ENCODE data around the gene MTX3.

MTX3 gene, protein sequence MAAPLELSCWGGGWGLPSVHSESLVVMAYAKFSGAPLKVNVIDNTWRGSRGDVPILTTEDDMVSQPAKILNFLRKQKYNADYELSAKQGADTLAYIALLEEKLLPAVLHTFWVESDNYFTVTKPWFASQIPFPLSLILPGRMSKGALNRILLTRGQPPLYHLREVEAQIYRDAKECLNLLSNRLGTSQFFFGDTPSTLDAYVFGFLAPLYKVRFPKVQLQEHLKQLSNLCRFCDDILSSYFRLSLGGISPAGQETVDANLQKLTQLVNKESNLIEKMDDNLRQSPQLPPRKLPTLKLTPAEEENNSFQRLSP

DNA sequence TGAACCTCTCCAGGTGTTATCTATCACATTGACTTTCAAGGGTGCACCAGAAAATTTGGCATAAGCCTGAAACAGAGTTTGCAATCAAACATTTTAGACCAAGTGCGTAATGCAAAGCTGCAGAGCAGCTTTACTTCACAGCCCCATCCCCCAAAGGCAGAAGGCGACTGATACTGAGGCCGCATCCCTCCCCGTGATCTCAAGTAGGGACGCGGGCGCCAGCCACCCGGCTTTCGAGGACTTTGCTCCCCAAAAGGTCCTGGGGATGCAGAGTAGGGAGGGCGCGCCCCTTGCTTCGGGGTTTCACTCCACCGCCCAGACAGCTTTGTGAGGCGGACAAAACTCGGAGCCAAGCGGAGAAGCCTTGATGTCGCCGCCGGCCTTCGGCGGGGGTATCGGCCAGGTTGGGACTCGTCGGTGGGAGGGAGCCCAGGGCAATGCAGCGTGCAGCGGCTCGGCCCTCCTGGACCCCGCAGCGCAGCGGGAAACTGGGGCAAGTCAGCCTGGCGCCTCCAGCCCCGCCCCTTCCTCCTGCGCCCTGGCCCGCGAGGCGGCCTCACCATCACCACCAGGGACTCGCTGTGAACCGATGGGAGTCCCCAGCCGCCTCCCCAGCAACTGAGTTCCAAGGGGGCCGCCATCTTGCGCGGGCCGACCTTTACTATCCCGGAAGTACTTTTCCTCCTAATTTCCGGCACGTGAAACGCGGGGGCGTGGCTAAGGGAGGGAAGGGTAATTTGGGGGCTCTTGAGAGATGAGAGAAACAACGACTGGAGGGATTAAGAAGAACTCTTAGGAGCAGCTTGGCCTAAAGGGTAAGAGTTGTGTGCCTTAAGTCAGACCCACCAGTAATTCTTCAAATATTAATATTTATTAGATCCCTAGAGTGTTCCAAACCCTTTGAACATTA, at the start of gene MTX3:
MTX3 (minus strand) TSS at position 665 of the 910 bp plus-strand sequence; CDS start at position 641, 24 bp downstream.
- peak; percentile 73 for DNase-seq (ENCODE audit: low read depth)

DNA sequence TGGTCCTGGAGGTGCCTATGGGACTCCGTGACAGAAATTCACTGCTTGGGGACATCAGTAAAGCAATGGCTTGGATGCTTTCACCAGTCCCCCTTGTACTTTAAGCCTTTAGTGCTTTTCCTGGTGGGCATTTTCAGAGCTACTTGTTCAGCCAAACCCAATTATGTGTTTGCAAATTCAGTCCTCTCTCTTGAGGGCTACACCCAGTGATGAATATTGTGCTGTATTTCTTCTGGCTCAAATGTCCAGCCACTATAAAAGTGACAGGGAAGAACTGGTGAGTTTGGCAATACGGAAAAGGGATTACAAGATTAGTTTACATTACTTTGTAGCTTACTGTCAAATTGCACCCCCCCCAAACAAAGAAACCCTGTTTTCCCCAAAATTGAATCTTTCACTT, 48.6 kb upstream of the MTX3 start:
- no peak for DNase-seq (ENCODE audit: low read depth)

DNA sequence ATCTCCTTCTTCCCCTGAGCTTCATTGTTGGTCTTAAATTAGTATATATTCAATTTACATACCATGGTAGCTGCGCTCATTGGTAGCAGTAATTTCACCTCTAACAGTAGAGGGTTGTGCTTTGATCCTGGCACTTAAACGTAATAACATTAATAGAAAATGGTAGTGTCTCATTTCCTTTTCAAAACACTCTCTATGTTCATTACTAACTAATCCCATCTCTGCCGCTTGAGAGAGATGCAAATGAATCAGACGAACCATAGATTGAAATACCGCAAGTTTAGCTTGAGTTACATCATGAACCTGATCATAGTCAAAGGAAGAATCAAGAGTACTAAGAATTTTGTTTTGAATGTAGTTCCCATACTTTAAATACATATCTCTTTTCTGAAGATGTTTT, 46.3 kb upstream of the MTX3 start:
- DNase-seq (ENCODE audit: low read depth): no peak

DNA sequence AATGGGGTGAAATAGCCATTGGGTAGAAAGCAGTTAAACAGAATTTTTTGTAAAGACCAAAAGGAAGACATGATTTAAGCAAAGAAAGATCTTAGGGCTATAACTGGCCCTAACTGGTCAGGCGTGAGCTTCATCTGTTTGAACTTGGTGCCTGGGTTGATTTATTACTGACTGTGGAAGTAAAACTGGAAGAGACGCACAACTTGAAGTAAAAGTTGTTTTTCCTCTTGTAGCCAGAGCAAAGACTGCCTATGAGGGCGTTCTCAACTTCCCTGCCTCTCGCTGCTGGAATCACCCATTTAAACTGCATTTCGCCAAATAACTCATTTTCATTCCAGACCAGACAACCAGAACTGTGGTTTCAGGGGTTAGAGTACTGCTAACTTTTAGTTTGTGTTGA, 45.6 kb upstream of the MTX3 start:
- DNase-seq (ENCODE audit: low read depth): no peak

DNA sequence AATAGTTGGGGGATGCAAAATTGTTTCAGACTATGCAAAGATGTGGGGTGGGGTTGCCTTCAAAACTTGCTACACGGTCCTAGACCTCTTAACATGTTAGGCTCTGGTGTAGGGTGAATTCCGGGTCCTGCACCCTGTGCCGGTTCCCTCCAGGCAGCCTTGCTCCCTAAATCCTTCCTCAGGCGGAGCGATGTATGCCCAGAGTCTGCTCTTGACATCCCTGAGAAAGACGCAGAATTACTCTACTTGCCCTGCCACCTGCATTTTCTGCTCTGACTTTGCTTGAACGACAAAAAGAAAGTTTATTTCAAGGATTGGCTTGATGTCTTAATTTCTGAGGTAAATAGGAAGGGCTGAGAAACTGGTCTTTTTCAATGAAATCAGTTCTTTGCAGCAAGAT, 44.8 kb upstream of the MTX3 start:
- no peak for DNase-seq (ENCODE audit: low read depth)

DNA sequence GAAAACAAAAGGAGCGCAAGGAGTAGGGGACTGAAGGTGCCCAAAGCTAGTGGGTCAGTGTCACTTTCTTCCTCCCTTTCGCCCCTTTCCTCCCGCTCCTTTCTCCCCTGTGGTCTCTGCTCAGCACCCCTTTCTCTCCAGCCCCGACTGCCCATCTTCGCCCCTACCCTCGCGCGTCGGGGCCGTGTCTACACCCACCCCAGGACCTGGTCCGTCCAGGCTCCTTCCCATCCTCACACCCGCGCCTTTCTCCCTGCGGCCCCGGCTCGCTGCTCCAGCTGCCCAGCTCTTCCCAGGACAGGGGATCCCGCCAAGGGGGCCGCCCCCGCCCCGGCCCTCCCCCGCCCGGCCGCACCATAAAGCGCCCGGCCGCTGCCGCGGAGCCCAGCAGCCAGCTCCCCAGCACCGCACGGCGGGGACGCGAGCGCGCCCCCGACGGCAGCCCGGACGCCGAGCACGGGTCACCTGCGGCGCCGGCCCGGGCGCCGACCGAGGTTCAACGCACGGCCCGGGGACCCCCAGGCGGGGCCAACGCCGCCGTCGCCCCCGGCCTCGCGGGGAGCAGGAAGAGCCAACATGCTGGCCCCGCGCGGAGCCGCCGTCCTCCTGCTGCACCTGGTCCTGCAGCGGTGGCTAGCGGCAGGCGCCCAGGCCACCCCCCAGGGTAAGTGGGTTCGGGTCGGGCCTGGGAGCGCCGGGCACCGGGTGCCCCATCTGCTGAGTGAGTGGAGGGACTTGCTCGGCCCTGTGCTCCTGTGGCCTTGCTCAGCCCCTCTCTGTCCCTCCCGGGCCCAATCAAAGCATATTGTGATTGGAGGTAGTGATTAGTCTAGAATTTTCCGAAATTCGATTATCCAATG, 44.1 kb upstream of the MTX3 start, which contains the start of gene THBS4:
THBS4 (plus strand) TSS at position 387 of the 860 bp plus-strand sequence; CDS start at position 577, 190 bp downstream.
- DNase-seq (ENCODE audit: low read depth): no peak

DNA sequence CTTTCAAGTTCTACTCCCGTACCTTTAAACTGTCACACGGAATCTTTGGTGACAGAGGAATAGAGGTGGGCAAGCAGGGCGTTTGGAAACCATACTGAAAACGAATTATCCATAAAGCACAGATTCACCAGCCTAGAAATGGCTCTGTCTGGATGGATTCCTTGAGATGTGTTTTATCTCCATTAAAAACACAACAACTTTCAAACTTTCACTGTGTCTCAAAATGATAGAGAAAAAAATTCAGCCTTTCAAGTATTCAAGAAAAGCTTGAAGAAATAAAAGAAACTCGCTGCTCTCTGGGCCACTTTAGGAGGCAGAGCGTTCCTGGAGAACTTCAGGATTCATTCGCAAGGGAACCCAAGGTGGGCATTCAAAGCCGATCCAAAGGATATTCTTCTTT, 43.5 kb upstream of the MTX3 start:
- DNase-seq (ENCODE audit: low read depth): no peak

DNA sequence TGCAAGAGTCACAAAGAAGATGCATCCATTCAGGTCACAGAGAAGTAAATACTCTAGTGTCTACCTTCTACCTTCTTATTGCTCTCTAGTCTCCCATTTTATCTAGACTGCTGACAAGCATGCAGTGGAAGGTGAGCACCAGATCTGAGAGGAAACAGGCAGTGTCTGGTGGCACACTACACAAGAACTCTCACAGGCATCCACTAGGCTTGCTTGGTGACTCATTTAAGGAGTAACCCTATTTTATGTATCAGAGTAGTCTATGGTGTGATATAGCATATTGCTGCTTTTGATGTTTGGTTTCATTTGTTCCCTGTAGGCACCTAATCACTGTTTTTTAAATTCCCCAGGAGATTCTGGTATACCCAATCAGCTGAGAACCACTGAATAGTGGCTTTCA, 42.5 kb upstream of the MTX3 start:
- DNase-seq (ENCODE audit: low read depth): no peak

DNA sequence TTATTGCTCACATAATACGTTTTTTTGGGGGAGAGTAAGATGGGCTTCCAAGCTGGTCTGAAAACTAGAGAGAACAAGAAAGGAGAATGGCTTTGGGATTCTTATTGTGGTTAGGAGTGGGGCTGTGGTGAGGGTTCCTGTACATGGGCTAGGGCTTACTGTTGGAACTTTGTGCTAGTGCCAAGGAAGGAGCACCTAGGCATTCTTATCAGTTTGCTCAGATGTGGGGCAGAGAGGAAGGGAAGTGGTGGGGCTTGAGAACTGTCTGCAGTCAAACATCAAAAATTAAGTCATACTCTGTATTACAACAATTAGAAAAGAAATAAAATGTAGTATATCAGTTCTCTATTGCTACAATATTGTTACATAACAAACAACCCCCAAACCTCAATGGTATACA, 40.0 kb upstream of the MTX3 start:
- no peak for DNase-seq (ENCODE audit: low read depth)

DNA sequence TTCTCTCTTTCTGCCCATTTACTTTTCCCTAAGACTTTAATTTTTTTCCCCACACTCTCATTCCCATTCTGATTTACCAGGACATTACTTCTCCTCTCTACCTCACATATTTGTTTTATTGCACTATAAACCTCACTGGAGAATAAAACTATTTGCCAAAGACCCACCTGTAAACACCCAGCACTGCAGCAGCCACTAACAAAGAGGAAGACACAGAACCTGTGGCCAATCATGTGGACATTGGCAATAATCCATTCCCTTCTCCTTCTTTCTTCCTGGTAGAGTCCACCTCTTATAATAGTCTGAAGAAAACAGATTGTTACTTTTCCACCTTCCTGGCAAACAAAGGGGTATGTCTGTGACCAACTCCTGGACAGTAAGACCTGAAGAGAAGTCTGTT, 35.8 kb upstream of the MTX3 start:
- no peak for DNase-seq (ENCODE audit: low read depth)

DNA sequence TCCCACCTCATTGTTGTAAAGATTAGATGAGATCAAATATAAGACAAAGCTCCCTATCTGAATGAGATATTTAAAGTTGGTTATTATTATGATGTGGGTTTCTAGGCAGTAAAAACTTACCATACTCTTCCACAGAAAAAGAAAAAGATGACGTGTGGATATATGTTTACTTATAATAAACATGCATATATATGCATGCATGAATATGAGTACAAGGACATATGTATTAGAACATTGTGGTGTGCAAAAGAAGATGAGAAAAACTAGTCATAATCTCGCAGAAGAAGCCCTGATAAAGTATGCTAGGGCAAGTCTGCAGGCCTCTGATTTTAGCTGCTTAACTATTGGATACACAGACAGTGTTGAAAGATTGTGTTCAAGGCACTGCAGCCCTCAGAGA, 34.0 kb upstream of the MTX3 start:
- DNase-seq (ENCODE audit: low read depth): no peak

DNA sequence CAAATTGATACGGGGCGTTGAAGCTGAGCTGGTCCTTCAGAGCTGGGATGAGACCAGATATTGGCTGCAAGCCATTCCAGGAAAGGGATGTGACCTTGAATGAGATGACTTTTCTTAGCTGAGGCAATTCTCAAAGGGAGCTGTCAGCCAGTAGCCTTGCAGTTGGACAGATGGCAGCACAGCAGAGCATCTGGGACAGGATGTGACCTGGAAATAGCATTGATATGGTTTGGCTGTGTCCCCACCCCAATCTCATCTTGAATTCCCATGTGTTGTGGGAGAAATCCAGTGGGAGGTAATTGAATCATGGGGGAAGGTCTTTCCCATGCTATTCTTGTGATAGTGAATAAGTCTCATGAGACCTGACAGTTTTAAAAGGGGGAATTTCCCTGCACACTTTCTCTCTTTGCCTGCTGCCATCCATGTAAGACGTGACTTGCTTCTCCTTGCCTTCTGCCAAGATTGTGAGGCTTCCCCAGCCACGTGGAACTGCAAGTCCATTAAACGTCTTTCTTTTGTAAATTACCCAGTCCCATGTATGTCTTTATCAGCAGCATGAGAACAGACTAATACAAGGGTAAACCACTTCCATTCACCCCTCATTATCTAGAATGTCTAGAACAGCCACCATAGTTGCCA, 19.8 kb upstream of the MTX3 start:
- DNase-seq (ENCODE audit: low read depth): no peak

DNA sequence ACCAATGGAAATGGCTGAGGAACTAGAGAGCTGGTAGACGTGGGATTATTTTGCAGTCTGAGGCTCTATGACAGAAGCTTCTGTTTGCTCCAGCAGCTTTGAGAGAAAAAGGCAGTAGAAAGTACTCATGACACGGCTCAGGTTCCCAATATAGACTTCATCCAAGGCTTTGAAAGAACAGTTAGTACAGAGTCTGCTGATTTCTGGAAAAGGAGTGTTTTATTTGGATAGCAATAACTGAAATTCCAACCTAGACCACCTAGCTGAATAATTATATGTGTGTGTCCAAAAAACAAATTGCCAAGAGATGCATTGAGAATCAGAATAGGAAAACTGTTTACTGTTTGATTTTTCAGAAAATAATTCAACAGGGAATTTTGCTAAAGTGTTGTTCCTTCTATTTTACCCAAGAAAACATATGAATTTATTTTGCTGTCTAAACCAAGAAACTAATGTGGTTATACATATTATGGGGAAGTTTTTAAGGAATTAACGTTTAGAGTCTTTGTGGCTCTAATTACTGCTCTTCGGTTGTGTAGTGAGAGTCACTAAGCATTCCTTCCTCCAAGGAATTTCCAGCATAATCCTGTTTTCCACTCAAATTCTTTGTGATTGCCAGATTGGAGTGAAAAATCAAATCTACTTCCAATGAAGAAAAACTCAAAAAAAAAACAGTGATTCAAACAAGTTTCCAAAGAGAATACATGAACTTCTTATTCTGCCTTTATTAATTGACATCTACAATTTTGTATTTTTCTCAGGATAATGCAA, 18.1 kb upstream of the MTX3 start:
- no peak for DNase-seq (ENCODE audit: low read depth)

DNA sequence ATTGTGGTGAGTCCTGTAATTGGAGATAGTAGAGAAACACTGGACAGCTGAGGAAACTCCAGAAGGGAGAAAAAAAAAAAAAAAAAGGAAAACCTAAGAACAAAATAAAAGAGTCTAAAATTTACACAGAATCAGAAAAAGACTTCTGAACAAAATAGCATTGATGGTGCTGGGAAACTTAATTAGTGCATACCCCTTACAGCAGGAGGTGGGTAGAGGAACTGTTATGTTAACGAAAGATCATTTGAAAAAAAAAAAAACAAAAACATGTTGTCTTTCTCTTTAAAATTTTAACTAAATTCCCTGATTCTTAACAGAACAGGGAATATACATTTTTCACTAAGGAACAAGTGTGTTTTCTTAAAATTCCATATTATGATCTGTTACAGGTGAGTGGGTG, 11.6 kb upstream of the MTX3 start:
- no peak for DNase-seq (ENCODE audit: low read depth)

DNA sequence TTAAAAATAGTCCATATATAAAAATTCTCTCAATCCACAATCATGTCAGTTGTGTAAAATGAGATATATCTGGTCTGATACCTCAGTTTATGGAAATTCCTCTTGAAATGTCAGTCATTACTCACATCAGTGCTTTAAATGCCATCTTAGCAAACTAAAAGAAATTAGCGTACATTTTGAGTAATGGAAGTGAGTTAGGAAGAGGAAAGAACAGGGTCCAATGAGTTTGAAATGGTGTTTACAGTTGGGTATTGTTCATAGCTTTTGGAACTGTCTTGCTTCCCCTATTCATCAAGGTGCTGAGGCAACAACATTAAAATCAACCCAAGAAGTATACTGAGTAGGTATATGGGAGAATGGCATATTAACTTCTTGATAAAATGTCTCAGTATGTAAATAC, 8.7 kb upstream of the MTX3 start:
- no peak for DNase-seq (ENCODE audit: low read depth)

DNA sequence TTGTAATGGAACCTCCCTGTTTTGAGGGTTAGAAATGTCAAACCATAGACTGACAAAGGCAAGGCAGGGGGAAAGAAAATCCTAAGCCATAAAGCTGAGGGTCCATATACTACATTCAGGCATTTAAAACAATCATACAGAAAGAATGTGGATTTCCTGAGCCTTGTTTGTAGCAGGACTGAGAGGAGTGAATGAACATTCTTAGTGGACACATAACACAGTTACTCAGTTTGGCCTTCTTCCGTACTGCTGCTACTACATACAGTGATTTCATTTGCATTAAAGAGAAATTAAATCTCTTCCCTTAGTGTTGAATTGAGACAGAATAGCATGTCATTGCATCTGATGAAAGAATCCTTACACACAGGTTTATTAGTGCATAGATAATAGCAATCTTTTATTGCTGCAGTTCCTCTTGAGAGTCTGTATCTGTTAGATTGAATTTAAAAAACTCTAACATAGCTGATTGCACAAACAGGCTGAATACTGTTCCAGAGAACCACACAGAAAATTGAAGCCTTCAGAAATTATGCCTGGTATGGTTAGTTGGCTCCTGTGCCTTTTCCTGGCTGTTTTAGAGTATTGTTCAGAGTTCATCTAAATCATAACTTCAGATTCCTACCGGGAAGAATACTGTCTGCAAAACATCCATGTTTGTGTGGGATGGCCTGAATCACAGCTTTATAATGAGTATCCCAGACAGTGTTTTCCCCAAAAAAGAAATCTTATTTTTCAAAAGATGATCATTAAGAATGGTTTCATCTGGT, 2.0 kb upstream of the MTX3 start:
- DNase-seq (ENCODE audit: low read depth): no peak

DNA sequence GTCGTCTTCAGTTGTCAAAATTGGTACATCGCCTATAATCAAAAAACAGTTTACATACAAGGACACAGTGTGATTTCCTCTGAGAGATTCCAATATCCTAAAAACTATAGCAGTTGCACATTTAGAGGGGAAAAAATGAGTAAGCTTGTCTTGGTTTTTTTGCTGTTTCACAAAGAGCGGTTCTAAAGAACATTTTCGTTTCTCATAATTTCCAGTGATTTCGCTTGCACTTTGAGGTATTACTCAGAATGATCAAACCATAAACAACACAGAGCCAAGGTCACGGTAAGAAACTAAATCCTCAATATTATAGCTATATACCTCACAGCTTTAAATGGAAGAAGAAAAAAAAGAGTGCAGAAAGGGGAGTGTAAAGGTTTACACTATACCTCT, 861 bp downstream of the MTX3 start:
- DNase-seq (ENCODE audit: low read depth): no peak

DNA sequence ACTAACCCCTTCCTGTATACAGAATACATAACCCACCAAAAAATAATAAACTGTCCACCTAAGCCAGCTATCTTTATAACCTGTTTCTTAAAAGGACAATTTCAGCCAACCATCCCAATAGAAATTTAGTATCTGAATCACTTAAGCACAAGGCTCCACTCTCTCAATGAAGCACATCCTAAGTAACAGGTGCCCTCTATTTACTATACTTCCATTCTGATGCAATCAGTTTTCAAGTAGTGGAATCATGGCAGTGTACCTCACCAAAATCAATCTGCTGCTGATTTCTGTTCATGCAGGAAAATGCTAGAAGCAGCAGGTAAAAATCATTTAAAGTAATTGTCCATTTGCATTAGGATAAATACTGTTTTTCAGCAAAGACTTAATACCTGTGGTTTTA, 4.8 kb downstream of the MTX3 start:
- no peak for DNase-seq (ENCODE audit: low read depth)

DNA sequence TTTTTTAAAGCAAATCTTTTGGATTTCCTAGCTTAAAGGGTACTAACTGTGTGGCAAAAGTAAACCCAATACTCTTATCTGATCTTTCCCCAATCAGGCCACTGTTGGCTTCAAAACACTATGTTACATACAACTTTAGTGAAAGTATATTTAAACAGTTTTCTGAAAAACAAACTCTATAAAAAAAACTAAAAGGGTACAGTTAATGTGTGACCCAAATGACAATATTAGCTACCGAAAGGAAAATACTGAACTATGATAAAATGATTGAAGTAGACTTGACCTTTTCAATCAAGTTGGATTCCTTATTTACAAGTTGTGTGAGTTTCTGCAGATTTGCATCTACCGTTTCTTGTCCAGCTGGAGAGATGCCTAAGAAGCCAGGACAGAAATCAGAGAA, 5.8 kb downstream of the MTX3 start:
- DNase-seq (ENCODE audit: low read depth): no peak

DNA sequence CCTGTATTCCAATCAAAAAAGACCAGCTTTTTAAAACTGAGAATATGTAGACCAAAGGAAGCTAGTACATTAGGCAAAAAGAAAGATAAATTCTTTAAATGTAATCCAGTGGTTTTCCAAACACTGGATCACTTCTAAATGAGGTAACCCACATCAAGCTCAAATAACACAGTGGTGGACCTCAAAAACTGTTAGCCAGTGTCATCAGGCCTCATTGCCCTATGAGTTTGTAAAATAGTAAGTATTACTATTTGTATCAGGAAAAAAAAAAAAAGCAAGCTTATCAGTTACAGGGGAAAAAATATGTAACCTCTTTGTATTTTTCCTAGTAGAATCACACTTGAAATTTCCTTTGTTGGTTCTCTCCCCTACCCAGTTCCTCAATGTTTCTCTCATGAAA, 6.7 kb downstream of the MTX3 start:
- DNase-seq (ENCODE audit: low read depth): no peak

Measured in stimulated activated CD8-positive, alpha-beta memory T cell treated with anti-CD3 and anti-CD28 coated beads, Interleukin-15, amount 100 ng/mL, for 24 hours (primary cell).